RCC 7860 (cell line): ENCODE measurements around the gene BHLHE23.
A peak's percentile ranks its signal among the peaks of the same experiment; 100 is the strongest.

Source experiments
- DNase-seq: peaks from one replicate; pipeline ENCODE4 v3.0.0-alpha.2; 2015; ENCODE audit warnings: low spot score
- FAIRE-seq: peaks from 2 replicates; lab custom pipeline; 2012; peaks lifted over from hg19 to GRCh38; lab: Jason Lieb, UNC

BHLHE23 gene

GRCh38 chr20:62975812-62976508, 30.8 kb downstream of the BHLHE23 start:
- DNase-seq (no peak), FAIRE-seq (no peak)

DNA sequence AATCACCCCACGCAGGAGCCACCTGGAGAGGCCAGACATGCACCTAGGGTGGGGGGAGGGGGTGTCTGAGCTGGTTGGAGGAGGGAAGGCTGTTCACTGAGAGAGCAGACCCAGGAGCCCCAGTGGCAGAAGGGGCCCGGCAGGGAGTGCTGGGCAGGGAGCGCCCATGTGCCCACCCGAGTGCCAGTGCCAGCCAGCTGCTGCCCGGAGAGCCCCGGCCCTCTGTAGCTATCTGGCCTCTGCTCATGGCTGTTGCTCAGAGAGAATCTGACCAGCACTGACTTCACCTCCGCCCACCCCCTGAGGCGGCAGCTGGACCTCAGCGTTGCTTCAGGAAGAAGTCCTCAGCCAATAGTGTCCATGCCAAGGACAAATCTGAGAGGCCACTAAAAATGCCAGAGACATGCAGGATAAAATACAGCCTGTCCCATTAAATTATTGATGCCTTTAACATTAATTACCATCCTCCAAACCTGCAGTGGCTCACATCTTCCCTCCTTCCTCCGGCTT, 31.5 kb downstream of the BHLHE23 start:
- no peak for FAIRE-seq
- no peak for DNase-seq

- FAIRE-seq (no peak), DNase-seq (no peak)
Measured at GRCh38 chr20:62972845-62973745, 33.7 kb downstream of the BHLHE23 start.

GRCh38 chr20:62971950-62972844, 34.6 kb downstream of the BHLHE23 start:
- DNase-seq, result peak; percentile 69
- FAIRE-seq, result peak; percentile 2

GRCh38 chr20:62971211-62971949, 35.4 kb downstream of the BHLHE23 start:
- no peak for FAIRE-seq
- DNase-seq, result no peak

DNA sequence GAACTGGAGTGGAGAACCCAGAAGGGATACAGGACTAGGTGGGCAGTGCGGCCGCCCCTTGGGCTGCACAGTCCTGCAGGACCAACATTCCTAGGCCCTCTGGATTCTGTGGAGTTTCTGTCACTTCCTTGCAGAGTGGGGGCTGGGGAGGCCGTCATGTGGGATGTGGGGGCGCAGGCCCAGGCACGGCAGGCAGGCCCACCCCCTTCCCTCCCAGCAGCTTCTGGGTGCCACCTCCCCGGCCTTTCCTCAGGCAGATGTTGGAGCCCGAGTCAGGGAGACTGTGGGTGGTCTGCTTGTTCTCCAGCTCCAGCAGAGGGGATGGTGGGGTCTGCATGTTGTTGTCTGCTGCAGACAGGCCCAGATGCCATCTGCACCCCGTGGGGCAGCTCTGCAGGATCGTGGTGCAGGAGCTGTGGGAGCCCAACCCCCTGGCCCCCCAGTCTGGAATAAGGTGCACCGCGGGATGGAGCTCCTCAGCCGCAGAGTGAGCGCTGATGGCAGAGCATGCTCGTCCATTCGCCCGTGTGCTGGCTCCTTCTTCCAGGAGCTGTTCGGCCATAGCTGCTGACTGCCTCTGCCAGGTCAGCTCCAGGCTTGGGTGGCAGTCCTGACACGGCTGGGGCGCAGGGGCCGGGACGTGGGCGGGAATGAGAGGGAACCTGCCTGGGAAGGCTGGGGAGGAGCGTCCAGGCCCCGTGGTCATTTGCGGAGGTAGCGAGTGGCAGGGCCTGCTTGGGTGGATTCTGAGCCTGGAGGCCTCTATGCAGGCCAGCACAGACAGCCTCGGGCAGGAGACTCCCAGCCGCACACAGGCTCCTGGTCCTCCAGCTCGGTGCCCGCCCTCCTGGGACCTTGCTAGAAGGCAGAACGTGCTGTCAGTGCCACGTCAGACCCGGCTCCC, 36.2 kb downstream of the BHLHE23 start:
- FAIRE-seq, result no peak

GRCh38 chr20:62969939-62970306, 36.8 kb downstream of the BHLHE23 start:
- DNase-seq (no peak), FAIRE-seq (no peak)

More for the DNA sequence above, 36.2 kb downstream of the BHLHE23 start:
- peak; percentile 6 for DNase-seq

- FAIRE-seq, result no peak
- DNase-seq, result no peak
Measured at GRCh38 chr20:62969179-62969760, 37.5 kb downstream of the BHLHE23 start.

GRCh38 chr20:62968378-62969178, 38.2 kb downstream of the BHLHE23 start:
- no peak for DNase-seq
- FAIRE-seq, result no peak

- FAIRE-seq (no peak), DNase-seq (no peak)
Measured at GRCh38 chr20:62967628-62968351, 39.0 kb downstream of the BHLHE23 start.

DNA sequence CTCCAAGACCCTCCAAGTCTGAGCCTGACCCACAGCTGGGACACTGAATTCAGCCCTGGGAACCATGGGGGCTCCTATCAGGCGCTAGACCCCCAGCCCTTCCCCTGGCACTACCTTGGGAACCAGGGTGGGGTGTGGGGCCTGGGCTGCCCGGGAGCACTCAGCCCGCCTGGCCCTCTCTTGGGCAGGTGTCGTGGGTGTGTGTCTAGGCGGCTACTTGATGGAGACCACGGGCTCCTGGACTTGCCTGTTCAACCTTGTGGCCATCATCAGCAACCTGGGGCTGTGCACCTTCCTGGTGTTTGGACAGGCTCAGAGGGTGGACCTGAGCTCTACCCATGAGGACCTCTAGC, 39.6 kb downstream of the BHLHE23 start:
- no peak for DNase-seq
- FAIRE-seq, result no peak

DNA sequence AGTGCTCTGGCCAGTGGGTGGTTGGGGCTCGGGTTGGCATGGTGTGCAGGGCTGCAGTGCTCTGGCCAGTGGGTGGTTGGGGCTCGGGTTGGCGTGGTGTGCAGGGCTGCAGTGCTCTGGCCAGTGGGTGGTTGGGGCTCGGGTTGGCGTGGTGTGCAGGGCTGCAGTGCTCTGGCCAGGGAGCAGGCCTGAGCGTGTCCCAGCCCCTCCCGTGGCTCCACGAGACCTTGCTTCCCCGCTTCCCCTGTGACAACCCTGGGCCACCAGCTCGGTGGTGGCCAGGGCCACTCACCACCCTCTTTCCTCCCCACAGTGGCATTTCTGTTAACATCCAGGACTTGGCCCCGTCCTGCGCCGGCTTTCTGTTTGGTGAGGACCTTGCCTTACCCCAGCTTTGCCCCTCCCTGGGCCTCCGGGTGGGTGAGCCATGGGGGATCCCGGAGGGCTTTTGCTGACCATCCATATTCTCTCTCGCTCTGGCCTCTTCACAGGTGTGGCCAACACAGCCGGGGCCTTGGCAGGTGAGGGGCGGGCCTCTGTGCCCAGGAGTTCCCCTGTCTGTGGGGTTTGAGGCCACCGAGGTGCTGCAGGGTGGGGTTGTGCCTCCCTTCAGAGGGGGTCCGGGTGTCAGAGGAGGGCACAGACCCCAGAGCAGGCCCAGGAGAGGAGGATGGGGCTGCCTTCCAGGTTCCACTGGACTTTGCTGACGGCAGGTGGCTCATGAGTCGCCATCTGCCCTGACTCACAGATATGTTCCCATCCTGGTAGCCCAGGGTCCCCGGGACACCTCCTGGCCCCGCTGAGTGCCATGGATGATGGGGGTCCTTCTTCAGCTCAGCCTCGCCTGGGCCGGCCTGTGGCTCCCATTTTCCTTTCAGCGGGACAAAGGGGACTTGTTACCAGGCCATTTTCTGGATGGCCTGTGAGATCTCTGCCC, 40.3 kb downstream of the BHLHE23 start:
- FAIRE-seq, result no peak
- no peak for DNase-seq

GRCh38 chr20:62965363-62965771, 41.4 kb downstream of the BHLHE23 start:
- DNase-seq (no peak), FAIRE-seq (no peak)

GRCh38 chr20:62964700-62965099, 42.1 kb downstream of the BHLHE23 start:
- no peak for DNase-seq
- no peak for FAIRE-seq

DNA sequence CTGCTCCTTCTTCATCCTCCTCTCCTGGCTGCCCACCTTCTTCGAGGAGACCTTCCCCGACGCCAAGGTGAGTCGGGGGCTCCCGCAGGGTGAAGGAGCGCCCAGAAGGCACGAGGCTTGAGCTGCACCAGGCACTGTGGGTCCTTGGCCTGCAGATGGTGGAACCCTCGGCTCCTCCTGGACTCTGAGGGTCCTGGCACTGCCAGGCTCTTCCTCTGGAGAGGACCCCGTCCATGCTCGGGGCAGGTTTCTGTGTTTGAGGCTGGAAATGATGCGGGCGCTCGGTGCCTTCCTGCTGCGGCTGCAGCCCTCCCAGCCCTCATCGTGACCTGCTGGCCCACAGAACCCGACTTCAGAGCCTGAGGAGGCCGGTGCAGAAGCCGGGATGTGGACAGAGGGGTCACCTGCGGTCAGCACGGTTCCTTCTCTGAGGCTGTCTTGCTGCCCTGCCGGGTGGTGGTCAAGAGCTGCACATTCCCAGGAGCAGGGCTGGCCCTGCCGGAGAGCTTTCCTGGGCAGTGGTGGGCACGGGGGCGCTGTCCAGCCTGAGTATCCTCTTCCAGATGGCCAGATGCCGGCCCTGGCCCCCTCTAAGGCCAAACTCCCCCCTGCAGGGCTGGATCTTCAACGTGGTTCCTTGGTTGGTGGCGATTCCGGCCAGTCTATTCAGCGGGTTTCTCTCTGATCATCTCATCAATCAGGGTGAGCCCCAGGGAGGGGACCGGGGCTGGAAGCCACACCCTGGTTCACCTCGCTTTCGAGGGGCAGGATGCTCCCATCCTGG, 43.0 kb downstream of the BHLHE23 start:
- FAIRE-seq, result no peak
- no peak for DNase-seq
